HEK293 (cell line): Measurements from ENCODE around the gene ERBB2.

Source experiments
- ZBTB1 ChIP-seq: fragments of 450-650 bp; formaldehyde crosslinking; IDR thresholded peaks from 2 replicates; pipeline ENCODE4 v1.5.1; 2016; ENCODE audit warnings: missing biosample characterization, missing genetic modification characterization
- ZIC2 ChIP-seq: fragments of 450-650 bp; formaldehyde crosslinking; IDR thresholded peaks from 2 replicates; pipeline ENCODE4 v1.5.1; 2016; ENCODE audit warnings: missing biosample characterization, missing genetic modification characterization
- ZNF174 ChIP-seq: fragments of 450-650 bp; formaldehyde crosslinking; IDR thresholded peaks from 2 replicates; pipeline ENCODE4 v1.5.0; 2017; ENCODE audit warnings: missing biosample characterization, mild to moderate bottlenecking, missing genetic modification characterization
- ZNF19 ChIP-seq: fragments of 450-650 bp; formaldehyde crosslinking; IDR thresholded peaks from 2 replicates; pipeline ENCODE4; 2016; ENCODE audit warnings: missing biosample characterization, missing genetic modification characterization, low read depth
- ZNF248 ChIP-seq: fragments of 450-650 bp; formaldehyde crosslinking; IDR thresholded peaks from 2 replicates; pipeline ENCODE4 v1.5.1; 2017; ENCODE audit warnings: missing biosample characterization, missing genetic modification characterization
- ZNF391 ChIP-seq: fragments of 450-650 bp; formaldehyde crosslinking; IDR thresholded peaks from 2 replicates; pipeline ENCODE4 v1.5.1; 2016; ENCODE audit warnings: low read depth, missing biosample characterization, missing genetic modification characterization, borderline replicate concordance
- TF ChIP-seq, protein P1 (sequence below): fragments of 450-650 bp; formaldehyde crosslinking; IDR thresholded peaks from 2 replicates; pipeline ENCODE4 v1.5.1; 2016; ENCODE audit warnings: missing biosample characterization, missing genetic modification characterization
- TF ChIP-seq, protein P2 (sequence below): fragments of 450-650 bp; formaldehyde crosslinking; IDR thresholded peaks from 2 replicates; pipeline ENCODE4 v1.5.1; 2016; ENCODE audit warnings: missing biosample characterization, missing genetic modification characterization

DNA sequence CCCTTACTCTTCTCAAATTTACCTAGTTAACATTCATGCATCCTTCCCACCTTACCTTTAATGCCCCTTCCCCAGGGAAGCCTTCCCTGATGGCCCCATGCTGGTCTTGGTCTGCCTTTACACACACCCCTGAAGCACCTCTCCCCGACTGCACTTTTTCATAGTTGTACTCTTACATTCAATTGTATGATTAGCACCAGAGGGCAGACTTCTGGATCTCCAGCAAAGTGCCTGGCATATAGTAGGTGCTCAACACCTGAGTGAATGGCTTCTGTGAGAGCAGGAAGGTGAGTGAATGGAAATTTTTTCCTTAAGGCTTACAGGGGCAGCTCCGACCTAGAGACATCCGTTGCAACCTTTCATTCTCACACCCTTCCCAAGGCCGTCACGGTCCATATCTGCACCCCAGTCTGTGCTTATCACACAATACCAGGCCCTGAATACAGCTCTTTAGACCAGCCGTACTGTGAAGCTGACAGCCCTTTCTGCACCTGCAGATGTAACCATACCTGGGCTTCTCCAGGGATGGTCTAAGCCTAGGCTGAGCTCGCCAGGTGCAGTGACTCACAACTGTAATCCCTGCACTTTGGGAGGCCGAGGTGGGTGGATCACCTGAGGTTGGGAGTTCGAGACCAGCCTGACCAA lies 16.4 kb upstream of the ERBB2 start:
- TF ChIP-seq, protein P1, sequence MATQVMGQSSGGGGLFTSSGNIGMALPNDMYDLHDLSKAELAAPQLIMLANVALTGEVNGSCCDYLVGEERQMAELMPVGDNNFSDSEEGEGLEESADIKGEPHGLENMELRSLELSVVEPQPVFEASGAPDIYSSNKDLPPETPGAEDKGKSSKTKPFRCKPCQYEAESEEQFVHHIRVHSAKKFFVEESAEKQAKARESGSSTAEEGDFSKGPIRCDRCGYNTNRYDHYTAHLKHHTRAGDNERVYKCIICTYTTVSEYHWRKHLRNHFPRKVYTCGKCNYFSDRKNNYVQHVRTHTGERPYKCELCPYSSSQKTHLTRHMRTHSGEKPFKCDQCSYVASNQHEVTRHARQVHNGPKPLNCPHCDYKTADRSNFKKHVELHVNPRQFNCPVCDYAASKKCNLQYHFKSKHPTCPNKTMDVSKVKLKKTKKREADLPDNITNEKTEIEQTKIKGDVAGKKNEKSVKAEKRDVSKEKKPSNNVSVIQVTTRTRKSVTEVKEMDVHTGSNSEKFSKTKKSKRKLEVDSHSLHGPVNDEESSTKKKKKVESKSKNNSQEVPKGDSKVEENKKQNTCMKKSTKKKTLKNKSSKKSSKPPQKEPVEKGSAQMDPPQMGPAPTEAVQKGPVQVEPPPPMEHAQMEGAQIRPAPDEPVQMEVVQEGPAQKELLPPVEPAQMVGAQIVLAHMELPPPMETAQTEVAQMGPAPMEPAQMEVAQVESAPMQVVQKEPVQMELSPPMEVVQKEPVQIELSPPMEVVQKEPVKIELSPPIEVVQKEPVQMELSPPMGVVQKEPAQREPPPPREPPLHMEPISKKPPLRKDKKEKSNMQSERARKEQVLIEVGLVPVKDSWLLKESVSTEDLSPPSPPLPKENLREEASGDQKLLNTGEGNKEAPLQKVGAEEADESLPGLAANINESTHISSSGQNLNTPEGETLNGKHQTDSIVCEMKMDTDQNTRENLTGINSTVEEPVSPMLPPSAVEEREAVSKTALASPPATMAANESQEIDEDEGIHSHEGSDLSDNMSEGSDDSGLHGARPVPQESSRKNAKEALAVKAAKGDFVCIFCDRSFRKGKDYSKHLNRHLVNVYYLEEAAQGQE, result no peak
- TF ChIP-seq ZNF248 (tag by site-specific recombination) (no peak), ZIC2 (tag by site-specific recombination) (no peak), ZNF19 (tag by site-specific recombination) (no peak), ZBTB1 (tag by site-specific recombination) (no peak), ZNF174 (tag by site-specific recombination) (no peak), ZNF391 (tag by site-specific recombination) (no peak)
- TF ChIP-seq, protein P2, sequence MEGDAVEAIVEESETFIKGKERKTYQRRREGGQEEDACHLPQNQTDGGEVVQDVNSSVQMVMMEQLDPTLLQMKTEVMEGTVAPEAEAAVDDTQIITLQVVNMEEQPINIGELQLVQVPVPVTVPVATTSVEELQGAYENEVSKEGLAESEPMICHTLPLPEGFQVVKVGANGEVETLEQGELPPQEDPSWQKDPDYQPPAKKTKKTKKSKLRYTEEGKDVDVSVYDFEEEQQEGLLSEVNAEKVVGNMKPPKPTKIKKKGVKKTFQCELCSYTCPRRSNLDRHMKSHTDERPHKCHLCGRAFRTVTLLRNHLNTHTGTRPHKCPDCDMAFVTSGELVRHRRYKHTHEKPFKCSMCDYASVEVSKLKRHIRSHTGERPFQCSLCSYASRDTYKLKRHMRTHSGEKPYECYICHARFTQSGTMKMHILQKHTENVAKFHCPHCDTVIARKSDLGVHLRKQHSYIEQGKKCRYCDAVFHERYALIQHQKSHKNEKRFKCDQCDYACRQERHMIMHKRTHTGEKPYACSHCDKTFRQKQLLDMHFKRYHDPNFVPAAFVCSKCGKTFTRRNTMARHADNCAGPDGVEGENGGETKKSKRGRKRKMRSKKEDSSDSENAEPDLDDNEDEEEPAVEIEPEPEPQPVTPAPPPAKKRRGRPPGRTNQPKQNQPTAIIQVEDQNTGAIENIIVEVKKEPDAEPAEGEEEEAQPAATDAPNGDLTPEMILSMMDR (tag by site-specific recombination), result no peak
